ENCODE results near the gene CCDC9B. TPM values are rescaled to one million over a fixed set of nuclear protein-coding genes. Genes with fewer than 3 reads are reported as not detected.

The CCDC9B gene
- total RNA-seq, 3 donors from 2014 or later: 34.9 to 204 (median 37.2) TPM

- ATAC-seq (peak; percentile 4), DNase-seq (peak in 2 of 3 donors; percentile 42 to 63)
- Histone ChIP-seq H3K4me3 (no peak overlapping the region), H3K4me1 (ENCODE audit: low read depth) (peaks cover 29% of the 10 kb centered on the region), H3K36me3 (ENCODE audit: low read depth) (no peaks in the 10 kb centered on the region), H3K9me3 (no peaks in the 10 kb centered on the region)
- no peak for TF ChIP-seq CTCF (IDR thresholded peaks at IDR 0.05)
- intact Hi-C loops (cut with DNase I, micrococcal nuclease): no loop called here
Measured at GRCh38 chr15:40334941-40335795, 5.6 kb downstream of the CCDC9B start.

- Histone ChIP-seq H3K36me3 (ENCODE audit: low read depth) (no peaks in the 10 kb centered on the region), H3K9me3 (no peaks in the 10 kb centered on the region), H3K4me3 (no peak overlapping the region), H3K4me1 (ENCODE audit: low read depth) (peaks cover 23% of the 10 kb centered on the region)
- ATAC-seq (no peak), DNase-seq (peak in 1 of 3 donors; percentile 53)
- intact Hi-C loops (cut with DNase I, micrococcal nuclease): no loop called here
- no peak for TF ChIP-seq CTCF (IDR thresholded peaks at IDR 0.05)
Measured at GRCh38 chr15:40334541-40334940, 6.2 kb downstream of the CCDC9B start.

GRCh38 chr15:40333922-40334492, 6.7 kb downstream of the CCDC9B start:
- Histone ChIP-seq H3K36me3 (ENCODE audit: low read depth) (no peaks in the 10 kb centered on the region), H3K9me3 (no peaks in the 10 kb centered on the region), H3K4me1 (ENCODE audit: low read depth) (peaks cover 18% of the 10 kb centered on the region), H3K4me3 (no peak overlapping the region)
- DNase-seq (peak; percentile 49 to 74 (median 55)), ATAC-seq (peak; percentile 70)
- TF ChIP-seq CTCF (IDR thresholded peaks at IDR 0.05): no peak
- intact Hi-C loops (cut with DNase I, micrococcal nuclease): no loop called here

- intact Hi-C loops (cut with DNase I, micrococcal nuclease): no loop called here
- ATAC-seq (no peak), DNase-seq (peak in 1 of 3 donors; percentile 26)
- TF ChIP-seq CTCF (IDR thresholded peaks at IDR 0.05): no peak
- Histone ChIP-seq H3K4me3 (no peak overlapping the region), H3K4me1 (ENCODE audit: low read depth) (peaks cover 5% of the 10 kb centered on the region), H3K9me3 (no peaks in the 10 kb centered on the region), H3K36me3 (ENCODE audit: low read depth) (no peaks in the 10 kb centered on the region)
Measured at GRCh38 chr15:40332113-40332781, 8.5 kb downstream of the CCDC9B start.

GRCh38 chr15:40331637-40332036, 9.1 kb downstream of the CCDC9B start:
- ATAC-seq: no peak

More at GRCh38 chr15:40331637-40332036, 9.1 kb downstream of the CCDC9B start:
- no peak overlapping the region for H3K4me3 ChIP-seq
- no peak for TF ChIP-seq CTCF (IDR thresholded peaks at IDR 0.05)
- H3K36me3 ChIP-seq (ENCODE audit: low read depth): no peaks in the 10 kb centered on the region
- no peaks in the 10 kb centered on the region for H3K9me3 ChIP-seq
- peak in 1 of 3 donors; percentile 14 for DNase-seq
- intact Hi-C loops (cut with DNase I, micrococcal nuclease): no loop called here
- H3K4me1 ChIP-seq (ENCODE audit: low read depth): peaks cover 5% of the 10 kb centered on the region

All from mucosa of descending colon (tissue), 3 donors.